HT1080 (cell line): Measurements from ENCODE around the gene UNC13A. TPM values are rescaled to one million over a fixed set of nuclear protein-coding genes. Genes with fewer than 3 reads are reported as not detected.
A peak's percentile ranks its signal among the peaks of the same experiment; 100 is the strongest.

Source experiments
- DNase-seq: peaks from one replicate; pipeline ENCODE4 v3.0.0-alpha.2; 2015; ENCODE audit warnings: low read depth
- polyA plus RNA-seq, 2 experiments: library from polyadenylated mRNA; depleted of rRNA; stranded (reverse); fragments of >200 nt; gene quantifications; 2 replicates each; pipeline ENCODE4 v1.2.3, GENCODE V29; 2015
- total RNA-seq: library from RNA; depleted of rRNA; stranded (reverse); fragments of >200 nt; shearing (Covaris generic); gene quantifications from 2 replicates; pipeline ENCODE4 v1.2.3, GENCODE V29; 2014; rRNA removed

Gene UNC13A
- total RNA-seq: 0.02 and 0.07 TPM in 2 replicates
- polyA plus RNA-seq (2015; cell fraction: cytosol; rRNA removed): 0.01 TPM in 1 of 2 replicates, not detected in the other
- 0.15 and 0.26 TPM in 2 replicates for polyA plus RNA-seq (2015; cell fraction: nucleus; rRNA removed)

DNA sequence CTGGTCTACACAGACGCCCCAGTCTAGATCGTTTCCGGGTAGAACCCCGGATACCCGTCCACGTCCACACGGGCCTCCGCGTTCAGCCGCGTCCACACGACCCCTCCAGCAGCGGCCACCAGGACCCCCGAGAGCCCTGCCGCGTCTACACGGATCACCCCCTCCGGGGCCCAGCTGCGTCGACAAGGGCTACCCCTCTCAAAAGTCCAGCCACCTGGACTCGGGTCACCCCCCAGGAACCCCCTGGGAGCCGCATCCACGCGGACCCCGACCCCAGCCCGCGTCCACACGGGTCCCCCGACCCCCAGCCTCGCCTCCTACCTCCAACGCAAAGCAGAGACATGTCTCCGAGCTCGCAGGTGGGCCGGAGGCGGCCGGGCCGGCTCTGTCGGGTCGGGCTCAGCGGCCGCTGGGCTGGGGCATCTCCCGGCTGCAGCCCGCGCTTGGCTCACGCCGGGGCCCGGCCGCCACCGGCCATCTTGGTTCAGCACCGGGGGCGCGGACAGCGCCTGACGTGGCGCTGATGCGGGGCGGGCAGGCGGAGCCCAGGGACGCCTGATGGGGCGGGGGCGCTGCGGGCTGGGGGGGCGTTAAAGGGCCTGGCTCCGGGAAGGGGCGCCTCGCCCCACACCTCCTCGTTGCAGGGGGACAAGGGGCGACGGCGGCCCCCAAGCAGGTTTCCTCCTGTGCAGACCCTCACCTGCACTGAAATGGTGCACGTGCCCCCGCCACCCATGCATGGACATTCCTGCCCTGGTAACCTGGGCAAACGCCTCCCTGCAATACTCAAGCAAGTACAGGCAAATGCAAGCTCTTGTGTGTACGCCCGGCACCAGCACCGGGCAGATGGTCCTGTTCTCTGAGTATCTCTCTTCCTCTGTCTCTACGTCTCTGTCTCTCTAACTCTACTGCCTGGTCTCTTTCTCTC, at the start of gene UNC13A:
TSS of gene UNC13A (minus strand) at position 498 of the 928 bp plus-strand sequence. CDS start at position 343, 155 bp downstream.
- DNase-seq: no peak

DNA sequence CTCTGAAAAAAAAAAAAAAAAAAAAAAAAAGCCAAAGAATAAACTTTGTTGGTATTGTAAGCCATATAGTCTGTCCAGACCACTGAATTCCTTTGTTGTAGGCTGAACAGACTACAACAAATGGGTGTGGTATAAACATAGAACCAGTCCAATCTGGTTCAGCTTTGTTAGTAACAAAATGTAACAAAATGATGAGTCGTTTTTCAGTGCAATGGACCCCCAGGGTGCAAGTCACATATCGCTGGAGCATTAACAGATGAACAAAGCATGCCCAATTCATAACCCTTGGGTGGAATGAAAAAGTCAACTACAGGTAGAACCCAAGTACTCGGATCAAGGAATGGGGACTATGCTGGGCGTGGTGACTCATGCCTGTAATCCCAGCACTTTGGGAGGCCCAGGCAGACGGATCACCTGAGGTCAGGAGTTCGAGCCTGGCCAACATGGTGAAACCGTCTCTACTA, 49.6 kb upstream of the UNC13A start:
- no peak for DNase-seq

DNA sequence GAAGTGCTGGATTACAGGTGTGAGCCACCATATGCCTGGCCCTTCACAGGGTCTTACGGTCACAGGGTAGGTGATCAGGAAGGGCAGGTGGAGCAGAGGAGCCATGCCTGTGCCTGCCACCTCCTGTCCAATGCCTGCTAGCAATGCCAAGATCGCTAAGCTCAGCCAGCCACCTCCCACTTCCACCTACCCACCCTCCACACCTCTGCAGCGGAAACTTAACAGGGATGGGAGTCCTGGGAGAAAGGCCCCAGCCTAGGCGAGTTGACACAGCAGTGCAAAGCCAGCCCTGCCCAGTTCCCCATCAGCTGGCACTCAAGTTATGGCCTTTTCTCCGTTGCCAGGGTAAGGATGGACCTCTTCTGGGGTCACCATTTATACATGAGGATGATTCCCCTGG, 47.3 kb upstream of the UNC13A start:
- DNase-seq: no peak

DNA sequence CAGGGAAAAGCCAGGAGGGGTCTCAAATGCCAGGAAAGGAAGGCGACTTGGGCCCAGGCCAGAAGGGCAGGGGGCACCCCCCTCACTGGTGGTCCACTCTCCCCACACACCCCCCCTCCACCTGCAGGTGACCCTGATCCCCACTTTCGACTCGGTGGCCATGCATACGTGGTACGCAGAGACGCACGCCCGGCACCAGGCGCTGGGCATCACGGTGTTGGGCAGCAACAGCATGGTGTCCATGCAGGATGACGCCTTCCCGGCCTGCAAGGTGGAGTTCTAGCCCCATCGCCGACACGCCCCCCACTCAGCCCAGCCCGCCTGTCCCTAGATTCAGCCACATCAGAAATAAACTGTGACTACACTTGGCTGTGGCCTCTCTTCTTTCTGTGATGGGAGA, 46.0 kb upstream of the UNC13A start:
- no peak for DNase-seq

DNA sequence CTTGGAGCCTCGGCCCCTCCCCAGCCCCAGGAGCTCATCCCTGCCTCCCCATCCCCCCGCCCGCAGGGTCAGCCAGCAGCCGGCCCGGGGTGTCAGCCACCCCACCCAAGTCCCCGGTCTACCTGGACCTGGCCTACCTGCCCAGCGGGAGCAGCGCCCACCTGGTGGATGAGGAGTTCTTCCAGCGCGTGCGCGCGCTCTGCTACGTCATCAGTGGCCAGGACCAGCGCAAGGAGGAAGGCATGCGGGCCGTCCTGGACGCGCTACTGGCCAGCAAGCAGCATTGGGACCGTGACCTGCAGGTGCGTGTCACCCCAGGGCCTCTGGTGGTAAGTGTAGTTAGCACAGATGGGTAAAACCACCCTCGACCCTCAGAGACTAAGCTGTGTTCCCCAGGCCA, 45.0 kb upstream of the UNC13A start:
- no peak for DNase-seq

DNA sequence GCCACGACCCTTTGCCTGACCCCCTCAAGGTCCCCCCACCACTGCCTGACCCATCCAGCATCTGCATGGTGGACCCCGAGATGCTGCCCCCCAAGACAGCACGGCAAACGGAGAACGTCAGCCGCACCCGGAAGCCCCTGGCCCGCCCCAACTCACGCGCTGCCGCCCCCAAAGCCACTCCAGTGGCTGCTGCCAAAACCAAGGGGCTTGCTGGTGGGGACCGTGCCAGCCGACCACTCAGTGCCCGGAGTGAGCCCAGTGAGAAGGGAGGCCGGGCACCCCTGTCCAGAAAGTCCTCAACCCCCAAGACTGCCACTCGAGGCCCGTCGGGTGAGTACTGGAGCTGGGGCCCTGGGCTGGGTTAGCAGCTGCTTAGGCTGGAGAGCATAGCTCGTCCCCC, 39.7 kb upstream of the UNC13A start:
- no peak for DNase-seq

DNA sequence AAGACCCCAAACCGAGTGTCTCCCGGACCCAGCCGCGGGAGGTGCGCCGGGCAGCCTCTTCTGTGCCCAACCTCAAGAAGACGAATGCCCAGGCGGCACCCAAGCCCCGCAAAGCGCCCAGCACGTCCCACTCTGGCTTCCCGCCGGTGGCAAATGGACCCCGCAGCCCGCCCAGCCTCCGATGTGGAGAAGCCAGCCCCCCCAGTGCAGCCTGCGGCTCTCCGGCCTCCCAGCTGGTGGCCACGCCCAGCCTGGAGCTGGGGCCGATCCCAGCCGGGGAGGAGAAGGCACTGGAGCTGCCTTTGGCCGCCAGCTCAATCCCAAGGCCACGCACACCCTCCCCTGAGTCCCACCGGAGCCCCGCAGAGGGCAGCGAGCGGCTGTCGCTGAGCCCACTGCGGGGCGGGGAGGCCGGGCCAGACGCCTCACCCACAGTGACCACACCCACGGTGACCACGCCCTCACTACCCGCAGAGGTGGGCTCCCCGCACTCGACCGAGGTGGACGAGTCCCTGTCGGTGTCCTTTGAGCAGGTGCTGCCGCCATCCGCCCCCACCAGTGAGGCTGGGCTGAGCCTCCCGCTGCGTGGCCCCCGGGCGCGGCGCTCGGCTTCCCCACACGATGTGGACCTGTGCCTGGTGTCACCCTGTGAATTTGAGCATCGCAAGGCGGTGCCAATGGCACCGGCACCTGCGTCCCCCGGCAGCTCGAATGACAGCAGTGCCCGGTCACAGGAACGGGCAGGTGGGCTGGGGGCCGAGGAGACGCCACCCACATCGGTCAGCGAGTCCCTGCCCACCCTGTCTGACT, 39.0 kb upstream of the UNC13A start:
- DNase-seq: no peak

DNA sequence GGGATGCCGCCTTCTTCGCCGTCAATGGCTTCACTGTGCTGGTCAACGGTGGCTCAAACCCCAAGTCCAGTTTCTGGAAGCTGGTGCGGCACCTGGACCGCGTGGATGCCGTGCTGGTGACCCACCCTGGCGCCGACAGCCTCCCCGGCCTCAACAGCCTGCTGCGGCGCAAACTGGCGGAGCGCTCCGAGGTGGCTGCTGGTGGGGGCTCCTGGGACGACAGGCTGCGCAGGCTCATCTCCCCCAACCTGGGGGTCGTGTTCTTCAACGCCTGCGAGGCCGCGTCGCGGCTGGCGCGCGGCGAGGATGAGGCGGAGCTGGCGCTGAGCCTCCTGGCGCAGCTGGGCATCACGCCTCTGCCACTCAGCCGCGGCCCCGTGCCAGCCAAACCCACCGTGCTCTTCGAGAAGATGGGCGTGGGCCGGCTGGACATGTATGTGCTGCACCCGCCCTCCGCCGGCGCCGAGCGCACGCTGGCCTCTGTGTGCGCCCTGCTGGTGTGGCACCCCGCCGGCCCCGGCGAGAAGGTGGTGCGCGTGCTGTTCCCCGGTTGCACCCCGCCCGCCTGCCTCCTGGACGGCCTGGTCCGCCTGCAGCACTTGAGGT, 38.1 kb upstream of the UNC13A start:
- DNase-seq: no peak

DNA sequence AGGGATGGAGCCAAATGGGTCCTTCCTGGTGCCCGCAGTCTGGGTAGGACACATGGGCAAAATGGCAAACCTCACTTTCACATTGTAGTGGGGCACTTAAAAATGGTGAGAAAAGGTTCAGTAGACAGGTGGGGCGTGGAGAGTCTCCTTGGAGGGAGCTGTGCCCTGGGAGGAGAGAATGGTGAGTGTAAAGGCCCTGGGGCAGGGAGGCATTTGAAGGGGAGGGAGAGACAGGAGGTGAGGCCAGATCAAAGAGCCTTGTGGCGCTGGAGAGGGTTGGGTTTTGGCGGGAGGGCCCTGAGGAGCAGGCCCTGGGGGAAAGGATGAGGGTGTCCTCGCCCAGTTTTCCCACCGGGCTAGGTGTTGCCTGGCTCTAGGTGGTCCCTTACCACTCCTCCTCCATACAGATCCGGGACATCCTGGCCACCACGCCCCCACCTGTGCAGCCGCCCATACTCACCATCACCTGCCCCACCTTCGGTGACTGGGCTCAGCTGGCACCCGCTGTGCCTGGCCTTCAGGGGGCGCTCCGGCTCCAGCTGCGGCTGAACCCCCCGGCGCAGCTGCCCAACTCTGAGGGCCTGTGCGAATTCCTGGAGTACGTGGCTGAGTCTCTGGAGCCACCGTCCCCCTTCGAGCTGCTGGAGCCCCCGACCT, 37.4 kb upstream of the UNC13A start:
- no peak for DNase-seq

DNA sequence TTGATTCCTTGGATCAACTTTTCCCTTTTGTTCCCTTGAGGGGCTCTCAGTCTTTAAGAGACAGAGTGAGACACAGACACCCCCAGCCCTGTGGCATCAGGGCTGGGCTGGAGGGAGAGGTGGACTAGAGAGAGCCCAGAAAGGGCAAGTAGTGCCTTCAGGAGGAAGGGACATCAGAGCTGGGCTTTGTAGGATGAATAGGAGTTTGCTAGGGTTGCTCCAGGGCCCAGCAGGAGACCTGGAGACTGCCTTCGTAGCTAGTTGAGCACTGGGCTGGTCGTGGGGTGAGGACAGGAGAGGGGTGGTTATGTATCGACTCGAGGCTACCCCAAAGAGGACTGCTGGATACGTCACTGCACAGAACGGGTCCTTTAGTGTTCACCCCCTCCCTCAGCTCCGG, 36.5 kb upstream of the UNC13A start:
- no peak for DNase-seq

DNA sequence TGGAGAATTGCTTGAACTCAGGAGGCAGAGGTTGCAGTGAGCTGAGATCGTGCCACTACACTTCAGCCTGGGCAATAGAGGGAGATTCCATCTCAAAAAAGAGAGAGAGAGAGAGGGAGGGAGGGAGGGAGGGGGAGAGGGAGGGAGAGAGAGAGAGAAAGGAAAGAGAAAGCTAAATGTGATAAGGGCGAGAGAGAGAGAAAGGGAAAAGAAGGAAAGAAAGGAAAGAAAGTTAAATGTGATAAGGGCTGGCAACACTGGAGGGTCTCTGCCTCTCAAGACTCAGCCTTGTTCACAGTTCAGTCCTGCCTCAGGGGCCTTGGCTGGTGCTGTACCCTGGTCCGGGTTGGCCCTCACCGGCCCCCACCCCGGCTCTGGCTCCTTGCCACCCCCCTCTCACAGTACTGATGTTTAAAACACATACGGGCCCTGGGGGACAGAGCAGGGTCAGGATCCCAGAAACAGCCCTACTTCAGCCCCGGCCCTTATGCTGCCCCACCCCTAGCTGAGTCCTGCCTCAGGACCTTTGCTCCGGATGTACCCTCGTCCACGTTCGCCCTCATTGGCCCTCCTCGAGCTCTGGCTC, 34.6 kb upstream of the UNC13A start:
- DNase-seq: no peak

DNA sequence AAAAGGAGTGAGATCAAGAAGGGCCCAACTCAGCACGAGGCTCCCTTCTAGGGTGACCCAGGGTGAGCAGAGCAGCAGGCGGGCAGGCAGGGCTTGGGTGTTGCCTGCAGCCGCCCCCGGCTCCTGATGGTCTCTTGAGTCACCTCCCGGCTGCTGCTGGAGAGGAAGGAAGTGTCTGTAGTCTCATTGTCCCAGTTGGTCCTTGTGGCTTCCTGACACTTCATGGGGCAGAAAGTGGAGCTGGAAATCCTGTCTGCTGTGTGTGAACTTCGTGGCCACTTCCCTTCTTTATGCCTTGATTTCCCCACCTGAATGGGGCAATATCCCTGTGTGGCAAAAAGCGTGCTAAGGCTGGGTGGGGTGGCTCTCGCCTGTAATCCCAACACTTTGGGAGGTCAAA, 33.7 kb upstream of the UNC13A start:
- peak; percentile 82 for DNase-seq

DNA sequence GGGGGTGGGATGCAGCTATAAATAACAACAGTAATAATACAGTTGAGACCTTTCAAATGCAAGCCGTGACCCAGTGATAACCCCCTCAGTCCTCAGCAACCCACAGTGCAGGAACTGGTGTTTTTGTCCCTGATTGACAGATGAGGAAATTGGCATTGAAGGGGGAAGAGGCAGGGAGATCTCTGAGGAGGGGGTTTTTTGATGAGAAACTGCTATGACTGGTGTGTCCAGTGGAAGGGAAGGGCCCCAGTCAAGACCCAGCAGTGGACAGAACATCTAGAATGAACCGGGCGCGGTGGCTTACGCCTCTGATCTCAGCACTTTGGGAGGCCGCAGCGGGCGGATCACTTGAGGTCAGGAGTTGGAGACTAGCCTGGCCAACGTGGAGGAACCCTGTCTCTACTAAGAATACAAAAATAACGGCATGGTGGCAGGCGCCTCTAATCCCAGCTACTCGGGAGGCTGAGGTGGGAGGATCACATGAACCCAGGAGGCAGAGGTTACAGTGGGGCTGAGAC, 33.0 kb upstream of the UNC13A start:
- no peak for DNase-seq

DNA sequence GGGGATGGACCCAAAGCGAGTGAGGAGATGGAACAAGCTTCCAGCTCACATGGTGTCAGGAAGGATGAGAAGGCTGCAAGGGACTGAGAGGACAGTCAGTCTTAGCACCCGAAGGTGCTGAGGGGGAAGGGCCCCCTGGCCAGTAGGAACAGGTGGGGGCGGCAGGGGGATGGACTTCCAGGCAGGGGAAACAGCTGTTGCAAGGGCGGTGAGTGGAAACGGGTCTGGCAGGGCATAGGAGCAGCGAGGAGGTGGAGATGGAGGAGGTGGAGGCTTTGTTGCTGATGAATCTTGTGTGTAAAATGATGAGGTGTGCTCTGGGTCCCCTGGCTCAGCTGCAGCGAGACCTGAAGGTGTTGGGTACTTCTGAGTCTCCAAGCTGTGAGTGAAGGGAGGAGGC, 32.3 kb upstream of the UNC13A start:
- DNase-seq: no peak

DNA sequence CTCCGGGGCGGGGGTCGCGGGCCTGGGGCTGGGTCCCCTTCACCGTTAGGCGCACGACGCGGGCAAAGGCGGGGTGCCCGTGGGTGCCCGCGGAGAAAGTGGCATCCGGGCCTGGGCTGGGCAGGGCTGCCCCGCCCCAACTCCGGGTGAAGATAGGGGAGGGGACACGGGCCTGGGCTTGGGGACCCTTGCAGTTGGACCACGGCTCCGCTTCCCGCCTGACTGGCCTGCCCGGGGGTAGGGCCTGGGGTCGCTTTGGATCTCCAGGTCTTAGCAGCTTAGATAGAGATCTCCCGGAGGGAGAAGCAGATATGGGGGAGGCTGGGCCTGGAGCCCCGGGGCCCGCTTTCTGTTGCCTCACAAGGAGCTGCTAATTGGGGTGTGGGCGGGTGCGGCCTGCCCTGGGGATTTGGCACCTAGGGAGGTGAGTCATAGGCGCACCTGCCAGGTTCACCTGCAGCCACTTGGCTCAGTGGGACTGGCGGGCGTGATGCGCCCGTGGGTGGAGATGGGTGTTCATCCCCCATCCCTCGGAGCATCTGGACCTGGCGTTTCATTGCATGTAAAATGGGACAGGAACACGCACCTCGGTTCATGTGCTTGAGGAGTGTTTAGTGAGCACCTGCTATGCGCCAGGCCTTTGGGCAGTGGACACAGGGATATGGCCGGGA, 31.7 kb upstream of the UNC13A start:
- DNase-seq: no peak

DNA sequence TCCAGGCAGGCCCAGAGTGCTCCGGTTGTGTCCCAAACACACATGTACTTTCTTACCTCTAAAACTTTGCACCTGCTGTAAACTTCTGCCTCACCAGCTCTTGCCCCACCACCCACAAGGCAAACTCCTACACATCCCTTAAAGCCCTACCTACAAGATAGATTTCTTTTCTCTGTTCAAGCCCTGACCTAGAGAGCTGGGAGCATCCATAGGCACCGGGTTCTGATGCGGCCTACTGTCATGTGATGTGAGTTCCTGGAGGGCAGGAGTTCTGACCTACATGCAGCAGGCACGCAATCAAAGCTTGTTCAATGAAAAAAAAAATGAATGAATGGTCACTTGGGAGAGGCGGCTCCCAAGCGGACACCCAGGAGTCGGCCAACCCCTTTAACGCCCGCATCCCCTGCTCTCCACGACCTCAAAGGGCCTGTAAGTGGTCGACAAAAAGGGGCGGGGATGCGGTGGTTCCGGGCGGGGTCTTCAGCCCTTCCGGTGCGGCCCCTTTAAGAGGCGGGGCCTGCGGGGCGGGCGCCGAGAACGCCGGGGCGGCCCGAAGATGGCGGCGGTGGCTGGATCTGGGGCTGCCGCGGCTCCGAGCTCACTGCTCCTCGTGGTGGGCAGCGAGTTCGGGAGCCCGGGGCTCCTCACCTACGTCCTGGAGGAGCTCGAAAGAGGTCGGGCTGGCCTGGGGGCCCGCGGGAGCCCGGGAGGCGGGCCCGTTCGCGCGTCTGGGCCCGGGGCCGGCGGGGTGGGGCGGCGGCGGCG, 31.0 kb upstream of the UNC13A start, which contains the start of gene MAP1S:
TSS of gene MAP1S (plus strand) at position 534 of the 765 bp plus-strand sequence. CDS start at position 557, 23 bp downstream.
- DNase-seq: peak; percentile 67

DNA sequence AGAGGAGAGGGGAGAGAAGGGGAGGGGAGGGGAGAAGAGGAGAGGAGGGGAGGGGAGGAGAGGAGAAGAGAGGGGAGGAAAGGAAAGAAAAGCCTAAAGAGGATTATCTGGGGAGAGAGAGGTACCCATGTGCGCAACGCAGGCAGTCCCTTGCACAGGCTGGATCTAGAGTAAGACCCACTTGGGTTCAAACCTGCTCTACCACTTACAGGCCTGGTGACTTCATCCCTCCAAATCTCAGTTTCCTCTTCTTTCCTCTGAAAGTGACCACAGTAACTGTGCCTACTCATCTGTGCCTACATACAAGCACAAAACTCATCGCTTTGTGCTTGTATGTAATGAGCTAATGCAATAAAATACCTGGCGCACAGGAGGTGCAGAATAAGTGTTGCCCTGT, 30.4 kb upstream of the UNC13A start:
- no peak for DNase-seq

DNA sequence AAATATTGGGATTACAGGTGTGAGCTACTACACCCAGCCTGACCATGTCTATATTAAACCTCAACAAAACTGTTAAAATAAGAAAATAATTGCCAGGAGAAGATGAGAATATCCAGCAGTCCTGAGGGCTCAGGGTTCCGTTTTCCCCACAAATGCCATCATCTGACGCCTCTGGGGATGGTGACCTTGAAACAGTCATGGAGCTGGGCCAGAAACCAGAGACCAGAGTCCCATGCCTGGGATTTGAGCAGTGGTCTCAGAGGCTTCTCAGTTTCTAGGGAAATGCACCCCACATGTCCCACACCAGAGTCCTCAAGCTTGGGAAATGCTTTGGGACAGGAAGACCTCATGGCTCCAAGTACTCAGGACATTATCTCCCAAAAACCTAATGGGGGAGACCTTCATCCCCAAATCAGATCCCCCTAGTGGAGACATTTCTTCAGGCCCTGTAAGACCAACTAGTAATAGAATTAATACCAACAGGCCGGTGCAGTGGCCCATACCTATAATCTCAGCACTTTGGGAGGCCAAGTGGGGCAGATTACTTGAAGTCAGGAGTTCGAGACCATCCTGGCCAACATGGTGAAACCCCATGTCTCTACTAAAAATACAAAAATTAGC, 28.3 kb upstream of the UNC13A start:
- DNase-seq: no peak
